Calu3 (cell line): ENCODE results near the gene BECN2. TPM values are rescaled to one million over a fixed set of nuclear protein-coding genes. Genes with fewer than 3 reads are reported as not detected.

Experiments used
- BruUV-seq: library from RNA; stranded (reverse); fragments of 400-500 nt; replicated peaks from 2 replicates; lab custom pipeline; 2021; lab: Mats Ljungman, UMichigan
- CTCF ChIA-PET: fragments of 300-600 bp; sonication (Branson Sonifier 250); formaldehyde crosslinking; loops from one replicate; lab custom pipeline; 2022; ENCODE audit warnings: antibody characterized with exemption; lab: Charles Lee
- DNase-seq: peaks from one replicate; pipeline ENCODE4 v3.0.0; 2022
- H3K27ac Mint-ChIP-seq: one replicate; pipeline ENCODE4 v1.8.0; 2022; ENCODE audit warnings: mixed read lengths; ENCODE audit not compliant: unreplicated experiment
- H3K27me3 Mint-ChIP-seq: one replicate; pipeline ENCODE4 v1.8.0; 2022; ENCODE audit warnings: mixed read lengths; ENCODE audit not compliant: unreplicated experiment
- H3K36me3 Mint-ChIP-seq: one replicate; pipeline ENCODE4 v1.8.0; 2022; ENCODE audit warnings: mild to moderate bottlenecking, moderate library complexity, mixed read lengths; ENCODE audit not compliant: insufficient read depth, unreplicated experiment
- H3K4me1 Mint-ChIP-seq: one replicate; pipeline ENCODE4 v1.8.0; 2022; ENCODE audit warnings: mild to moderate bottlenecking, low read depth, mixed read lengths; ENCODE audit not compliant: unreplicated experiment
- H3K4me3 Mint-ChIP-seq: one replicate; pipeline ENCODE4 v1.8.0; 2022; ENCODE audit warnings: mild to moderate bottlenecking, low read depth, moderate library complexity, mixed read lengths; ENCODE audit not compliant: unreplicated experiment
- H3K9me3 Mint-ChIP-seq: one replicate; pipeline ENCODE4 v1.8.0; 2022; ENCODE audit warnings: low read depth, mixed read lengths; ENCODE audit not compliant: unreplicated experiment
- intact Hi-C: fragments of 100-400 bp; cut with micrococcal nuclease; formaldehyde crosslinking; loops from one replicate; pipeline ENCODE4 v1.10.0; 2022; ENCODE audit not compliant: unreplicated experiment
- total RNA-seq: library from RNA; stranded (reverse); gene quantifications from 2 replicates; pipeline ENCODE4 v1.2.3, GENCODE V29; 2022
- TF ChIP-seq, protein P1 (sequence below): fragments of 200-600 bp; IDR thresholded peaks from one replicate; pipeline ENCODE4 v1.8.0; 2022; ENCODE audit warnings: antibody characterized with exemption; ENCODE audit not compliant: unreplicated experiment

BECN2 gene
- total RNA-seq, 1 experiment from 2014 or later, result not detected

DNA sequence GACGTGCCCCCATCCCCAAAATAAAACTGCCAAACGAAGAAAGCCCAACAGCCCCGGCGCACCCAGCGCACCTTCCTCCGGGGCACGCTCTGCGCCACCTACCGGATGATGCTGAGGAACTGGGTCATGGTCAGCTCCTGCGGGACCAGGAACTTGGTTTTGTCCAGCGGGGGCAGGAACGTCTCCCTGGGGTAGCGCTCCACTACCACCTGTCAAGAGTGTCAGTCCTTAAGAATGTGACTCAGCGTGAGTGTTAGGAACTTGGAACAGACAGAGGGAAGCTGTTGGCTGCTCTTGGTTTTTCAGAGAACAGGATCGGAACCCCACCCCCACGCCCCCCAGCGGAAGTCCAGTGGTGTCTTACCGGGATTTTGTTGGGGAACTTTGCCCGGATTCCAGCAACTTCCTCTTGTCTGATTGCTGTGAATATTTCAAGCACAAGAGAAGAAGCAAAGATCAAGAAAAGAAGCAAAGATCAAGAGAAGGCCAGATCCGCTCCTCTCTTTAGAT, 40.9 kb downstream of the BECN2 start:
- Mint-ChIP-seq H3K4me1 (peaks cover 9% of the 10 kb centered on the region), H3K27ac (no peak overlapping the region), H3K36me3 (no peaks in the 10 kb centered on the region), H3K27me3 (no peaks in the 10 kb centered on the region), H3K9me3 (no peaks in the 10 kb centered on the region), H3K4me3 (no peak overlapping the region)
- peak; percentile 72 for DNase-seq
- BruUV-seq, result no TSS peak
- intact Hi-C loops, result no loop called here
- TF ChIP-seq, protein P1, sequence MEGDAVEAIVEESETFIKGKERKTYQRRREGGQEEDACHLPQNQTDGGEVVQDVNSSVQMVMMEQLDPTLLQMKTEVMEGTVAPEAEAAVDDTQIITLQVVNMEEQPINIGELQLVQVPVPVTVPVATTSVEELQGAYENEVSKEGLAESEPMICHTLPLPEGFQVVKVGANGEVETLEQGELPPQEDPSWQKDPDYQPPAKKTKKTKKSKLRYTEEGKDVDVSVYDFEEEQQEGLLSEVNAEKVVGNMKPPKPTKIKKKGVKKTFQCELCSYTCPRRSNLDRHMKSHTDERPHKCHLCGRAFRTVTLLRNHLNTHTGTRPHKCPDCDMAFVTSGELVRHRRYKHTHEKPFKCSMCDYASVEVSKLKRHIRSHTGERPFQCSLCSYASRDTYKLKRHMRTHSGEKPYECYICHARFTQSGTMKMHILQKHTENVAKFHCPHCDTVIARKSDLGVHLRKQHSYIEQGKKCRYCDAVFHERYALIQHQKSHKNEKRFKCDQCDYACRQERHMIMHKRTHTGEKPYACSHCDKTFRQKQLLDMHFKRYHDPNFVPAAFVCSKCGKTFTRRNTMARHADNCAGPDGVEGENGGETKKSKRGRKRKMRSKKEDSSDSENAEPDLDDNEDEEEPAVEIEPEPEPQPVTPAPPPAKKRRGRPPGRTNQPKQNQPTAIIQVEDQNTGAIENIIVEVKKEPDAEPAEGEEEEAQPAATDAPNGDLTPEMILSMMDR, result peak; percentile 62
- CTCF ChIA-PET, result interaction anchor here (0.6 to 1.6 kb wide), 6 partner anchors 8 to 133 kb away, joined by 3 to 6 read pairs (median 3); no protein-coding TSS in a partner anchor

DNA sequence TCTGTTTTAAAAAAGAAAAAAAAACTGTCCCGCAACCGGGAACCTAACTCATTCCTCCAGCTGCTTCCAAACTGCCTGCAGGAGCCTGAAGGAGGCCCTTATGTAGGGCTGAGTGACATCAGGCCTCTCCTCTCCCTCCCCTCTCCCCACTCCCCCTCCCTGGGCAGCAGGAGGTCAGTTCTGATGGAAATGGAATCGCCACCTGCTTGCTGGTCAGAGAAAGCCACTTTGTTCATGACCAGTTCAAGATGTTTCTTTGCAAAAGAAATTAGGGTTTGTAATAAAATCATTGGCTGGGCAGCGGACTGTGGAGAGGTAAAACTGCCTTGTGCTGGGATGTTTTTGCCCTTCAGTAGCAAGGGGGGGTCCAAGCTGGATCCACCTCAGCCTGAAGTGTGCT, 41.5 kb downstream of the BECN2 start, which contains the start of gene MAP1LC3C:
Gene MAP1LC3C, minus strand, starts transcription at position 73 of the 400 bp plus-strand sequence. CDS start 90 bp downstream, outside the sequence.
- H3K4me1 Mint-ChIP-seq, result peaks cover 9% of the 10 kb centered on the region
- H3K27me3 Mint-ChIP-seq, result no peaks in the 10 kb centered on the region
- no peak within 1 kb of the TSS for H3K4me3 Mint-ChIP-seq
- no peak within 1 kb of the TSS for H3K27ac Mint-ChIP-seq
- H3K36me3 Mint-ChIP-seq, result no peaks in the 10 kb centered on the region
- TF ChIP-seq, protein P1, result no peak
- H3K9me3 Mint-ChIP-seq, result no peaks in the 10 kb centered on the region
- DNase-seq, result no peak
- no TSS peak for BruUV-seq
- CTCF ChIA-PET, result interaction anchor here (0.6 to 1.6 kb wide), 5 partner anchors 9 to 134 kb away, joined by 3 to 6 read pairs (median 3); no protein-coding TSS in a partner anchor
- intact Hi-C loops, result no loop called here

DNA sequence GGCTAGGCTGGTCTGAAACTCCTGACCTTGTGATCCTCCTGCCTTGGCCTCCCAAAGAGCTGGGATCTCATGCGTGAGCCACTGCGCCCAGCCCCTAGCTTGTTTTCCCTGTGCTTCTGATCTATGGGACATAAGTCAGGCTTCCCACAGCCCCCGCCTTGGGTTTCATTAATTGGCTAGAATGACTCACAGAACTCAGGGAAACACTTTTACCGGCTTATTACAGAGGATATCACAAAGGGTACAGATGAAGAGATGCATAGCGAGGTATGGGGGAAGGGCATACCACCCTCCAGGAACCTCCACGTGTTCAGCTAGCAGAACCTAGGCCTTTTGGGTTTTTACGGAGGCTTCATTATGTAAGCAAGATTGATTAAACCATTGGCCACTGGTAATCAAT, 42.9 kb downstream of the BECN2 start:
- BruUV-seq, result no TSS peak
- intact Hi-C loops, result no loop called here
- TF ChIP-seq, protein P1, result no peak
- no peaks in the 10 kb centered on the region for H3K36me3 Mint-ChIP-seq
- CTCF ChIA-PET, result no interaction called here
- no peak overlapping the region for H3K27ac Mint-ChIP-seq
- no peaks in the 10 kb centered on the region for H3K9me3 Mint-ChIP-seq
- no peaks in the 10 kb centered on the region for H3K27me3 Mint-ChIP-seq
- no peak overlapping the region for H3K4me3 Mint-ChIP-seq
- H3K4me1 Mint-ChIP-seq, result peaks cover 9% of the 10 kb centered on the region
- DNase-seq, result no peak

DNA sequence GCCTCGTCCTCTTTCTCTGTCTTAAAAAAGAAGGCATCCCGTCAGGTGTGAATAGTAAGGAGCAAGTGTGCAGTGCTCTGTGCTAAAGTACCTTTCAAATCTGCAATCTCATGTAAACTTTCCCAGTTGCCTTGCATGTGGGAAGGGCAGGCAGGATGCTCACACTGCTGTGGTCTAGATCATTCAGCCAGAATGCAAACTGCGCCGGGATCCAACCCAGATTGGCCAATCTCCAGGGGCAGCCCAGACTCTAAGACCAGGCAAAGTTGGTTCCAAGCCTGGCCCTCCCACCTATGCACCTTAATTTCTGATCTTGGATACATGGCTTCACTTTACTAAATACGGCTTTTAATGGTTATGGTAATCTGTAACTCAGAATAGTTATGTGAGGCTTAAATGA, 44.5 kb downstream of the BECN2 start:
- H3K4me1 Mint-ChIP-seq, result peaks cover 9% of the 10 kb centered on the region
- no peaks in the 10 kb centered on the region for H3K9me3 Mint-ChIP-seq
- no peak overlapping the region for H3K4me3 Mint-ChIP-seq
- no peaks in the 10 kb centered on the region for H3K27me3 Mint-ChIP-seq
- TF ChIP-seq, protein P1, result no peak
- CTCF ChIA-PET, result no interaction called here
- no peak overlapping the region for H3K27ac Mint-ChIP-seq
- no peak for DNase-seq
- BruUV-seq, result no TSS peak
- intact Hi-C loops, result no loop called here
- H3K36me3 Mint-ChIP-seq, result no peaks in the 10 kb centered on the region
